Measurements from ENCODE around the gene C1orf21. TPM values are rescaled to one million over a fixed set of nuclear protein-coding genes. Genes with fewer than 3 reads are reported as not detected.

C1orf21 gene
- total and polyA plus RNA-seq, 2 of the 4 experiments (the other 2 are of a cell fraction), result 6.4 to 9.9 TPM

- Histone ChIP-seq H3K4me3 (ENCODE audit: insufficient read depth, low read depth, low read length) (no peak overlapping the region), H2BK20ac (ENCODE audit: low read depth, low read length) (no peak overlapping the region), H3K27me3 (ENCODE audit: control insufficient read depth, insufficient read depth, low read length) (no peaks in the 10 kb centered on the region), H4K91ac (ENCODE audit: insufficient read depth, low read depth, low read length) (no peak overlapping the region), H2BK120ac (ENCODE audit: low read depth, low read length) (no peak overlapping the region), H3K56ac (ENCODE audit: extremely low read depth, insufficient read depth, low read length) (no peak overlapping the region), H4K8ac (ENCODE audit: low read depth in 2 of 2, low read length in 2 of 2) (no peak overlapping the region), H2AFZ (replicated peaks; ENCODE audit: low read length, poor library complexity) (no peak overlapping the region), H3K23ac (ENCODE audit: low read depth, low read length) (no peak overlapping the region), H2BK15ac (ENCODE audit: low read depth, low read length) (no peak overlapping the region), H3K79me1 (ENCODE audit: low read depth in 1 of 2, low read length in 2 of 2) (peaks cover 5 to 10% of the 10 kb centered on the region in 2 experiments; a peak in 3 of 4 replicates), H3K9ac (ENCODE audit: low read depth, low read length) (no peak overlapping the region), H4K20me1 (ENCODE audit: insufficient read depth, low read length) (no peaks in the 10 kb centered on the region), H3K4me1 (ENCODE audit: control insufficient read depth, insufficient read depth, low read length) (no peaks in the 10 kb centered on the region), H4K5ac (ENCODE audit: low read depth, low read length) (no peak overlapping the region), H3K9me1 (ENCODE audit: insufficient read depth, low read length) (no peaks in the 10 kb centered on the region), H2AK9ac (replicated peaks; ENCODE audit: low read depth, low read length, poor library complexity) (no peak overlapping the region), H3K9me3 (ENCODE audit: control insufficient read depth, insufficient read depth, low read length) (no peaks in the 10 kb centered on the region), H3K36me3 (ENCODE audit: control insufficient read depth, insufficient read depth, low read length) (no peaks in the 10 kb centered on the region), H2BK5ac (ENCODE audit: low read depth, low read length, poor library complexity, severe bottlenecking) (no peak overlapping the region), H3K4ac (ENCODE audit: low read depth, low read length) (no peak overlapping the region), H3K18ac (ENCODE audit: low read depth, low read length) (no peak overlapping the region), H3K27ac (ENCODE audit: insufficient read depth, low read length) (no peak overlapping the region), H2AK5ac (ENCODE audit: low read depth, low read length) (no peak overlapping the region), H3K4me2 (ENCODE audit: low read depth, low read length) (no peak overlapping the region), H3K14ac (replicated peaks; ENCODE audit: low read depth, low read length) (no peak overlapping the region)
- TF ChIP-seq BHLHE40 (IDR thresholded peaks at IDR 0.05; ENCODE audit: low read depth, low read length), result no peak
- no peak for TF ChIP-seq MAFK (IDR thresholded peaks at IDR 0.05; ENCODE audit: low read depth, low read length)
- CTCF ChIA-PET, result no interaction called here
- dilution Hi-C loops (cut with HindIII; ENCODE audit: low sequenced_read_pairs, unreplicated experiment) (no loop called here), in situ Hi-C loops (cut with MboI; ENCODE audit: low sequenced_read_pairs) (no loop called here), intact Hi-C loops (cut with micrococcal nuclease) (loop anchor here (5.0 kb wide), 1 partner anchor 34 kb away; no protein-coding TSS in a partner anchor)
- WGBS, 2 experiments (ENCODE audit: extremely low coverage in 2 of 2, insufficient read length in 1 of 2), result no CpG with 5 or more reads among the region's 2 CpGs
- BruUV-seq (replicated peaks), result no TSS peak
- ATAC-seq (ENCODE audit: low read depth) (no peak), DNase-seq (no peak)
- POLR2A ChIA-PET (ENCODE audit: unreplicated experiment), result no interaction called here
These were observed 51.5 kb downstream of the C1orf21 start for GRCh38 chr1:184438363-184438762.
